HG02642 (cell line): ENCODE results near the gene EXOC2.
"Not testable (repeated sequence)": the region's sequence is repeated elsewhere in the genome, so short reads cannot be mapped to it uniquely, and the experiment has no call there.

Experiments used
- ATAC-seq: cut with Tn5 transposase; IDR thresholded peaks from one replicate; pipeline ENCODE4 v1.9.1; 2021; ENCODE audit warnings: mild to moderate bottlenecking; ENCODE audit not compliant: unreplicated experiment, poor library complexity

The EXOC2 gene

GRCh38 chr6:593907-594212 lies 99.1 kb downstream of the EXOC2 start:
- no peak for ATAC-seq

GRCh38 chr6:593139-593906 lies 99.6 kb downstream of the EXOC2 start:
- no peak for ATAC-seq

- ATAC-seq = no peak
Observed at GRCh38 chr6:589090-589489, 103.8 kb downstream of the EXOC2 start.

GRCh38 chr6:586553-586952 lies 106.4 kb downstream of the EXOC2 start:
- no peak for ATAC-seq

- no peak for ATAC-seq
Observed at GRCh38 chr6:583635-584034, 109.3 kb downstream of the EXOC2 start.

- no peak for ATAC-seq
Observed at GRCh38 chr6:583116-583515, 109.8 kb downstream of the EXOC2 start.

GRCh38 chr6:582370-582769 lies 110.6 kb downstream of the EXOC2 start:
- ATAC-seq = no peak

- no peak for ATAC-seq
Observed at GRCh38 chr6:579339-579738, 113.6 kb downstream of the EXOC2 start.

- ATAC-seq = no peak
Observed at GRCh38 chr6:572596-573265, 120.2 kb downstream of the EXOC2 start.

- no peak for ATAC-seq
Observed at GRCh38 chr6:571892-572291, 121.0 kb downstream of the EXOC2 start.

- no peak for ATAC-seq
Observed at GRCh38 chr6:570825-571224, 122.1 kb downstream of the EXOC2 start.

GRCh38 chr6:568954-569523 lies 123.9 kb downstream of the EXOC2 start:
- ATAC-seq = no peak

- no peak for ATAC-seq
Observed at GRCh38 chr6:568085-568484, 124.9 kb downstream of the EXOC2 start.

- no peak for ATAC-seq
Observed at GRCh38 chr6:563863-564262, 129.1 kb downstream of the EXOC2 start.

GRCh38 chr6:562052-562676 lies 130.8 kb downstream of the EXOC2 start:
- ATAC-seq = no peak

GRCh38 chr6:561335-561734 lies 131.6 kb downstream of the EXOC2 start:
- ATAC-seq = not testable (repeated sequence)

- ATAC-seq = no peak
Observed at GRCh38 chr6:558959-559358, 134.0 kb downstream of the EXOC2 start.

GRCh38 chr6:558089-558488 lies 134.8 kb downstream of the EXOC2 start:
- ATAC-seq = no peak

GRCh38 chr6:551829-552350 lies 141.0 kb downstream of the EXOC2 start:
- no peak for ATAC-seq

- ATAC-seq = no peak
Observed at GRCh38 chr6:551405-551804, 141.5 kb downstream of the EXOC2 start.

- no peak for ATAC-seq
Observed at GRCh38 chr6:549906-550305, 143.0 kb downstream of the EXOC2 start.
